Measurements from ENCODE around the gene RFX3.

RFX3 gene

DNA sequence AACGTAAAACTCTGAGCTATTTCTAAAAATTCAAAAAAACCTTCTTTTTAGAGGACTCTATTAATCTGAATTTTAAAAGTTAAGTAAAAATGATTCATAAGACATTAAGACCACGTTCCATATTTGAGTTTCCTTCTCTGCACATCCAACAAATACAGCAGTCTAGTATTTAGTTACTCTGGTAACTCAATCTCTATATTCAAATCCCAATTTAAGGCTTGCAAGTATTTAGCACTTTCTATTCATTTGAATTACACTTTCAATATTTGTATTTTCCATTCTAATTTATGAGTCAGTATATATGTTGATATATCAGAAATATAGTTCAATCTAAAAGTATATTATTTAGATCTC lies 17.7 kb downstream of the RFX3 start:
- H3K9ac ChIP-seq (ENCODE audit: low read length): no peak overlapping the region
- no peak overlapping the region for H3K4me2 ChIP-seq (ENCODE audit: low read depth, low read length)
- no peak overlapping the region for H3K27ac ChIP-seq (ENCODE audit: low read length)
- no peaks in the 10 kb centered on the region for H3K4me1 ChIP-seq (ENCODE audit: low read length)
- no peaks in the 10 kb centered on the region for H3K9me2 ChIP-seq (replicated peaks; ENCODE audit: insufficient read depth, low read length)
- H3K9me3 ChIP-seq (replicated peaks; ENCODE audit: insufficient read depth, low read length): no peaks in the 10 kb centered on the region
- H2AFZ ChIP-seq (ENCODE audit: low read length): no peak overlapping the region
- no peaks in the 10 kb centered on the region for H4K20me1 ChIP-seq (ENCODE audit: insufficient read depth, low read length)
- TF ChIP-seq EZH2phosphoT487 (IDR thresholded peaks at IDR 0.05; ENCODE audit: low read length): no peak
- no peak for TF ChIP-seq CTCF (IDR thresholded peaks at IDR 0.05; ENCODE audit: low read length)
- TF ChIP-seq EZH2 (optimal IDR thresholded peaks at IDR 0.05; ENCODE audit: low read depth, low read length): no peak
- H3F3A ChIP-seq (ENCODE audit: insufficient read depth, low read length): no peaks in the 10 kb centered on the region
- no peak for DNase-seq
- 0 out of 2 replicates have a peak, but pooled peaks cover 4% of the 10 kb centered on the region for H3K79me2 ChIP-seq (ENCODE audit: low read length)
- H3K36me3 ChIP-seq (replicated peaks; ENCODE audit: insufficient read depth, low read length): no peaks in the 10 kb centered on the region
- H3K27me3 ChIP-seq (replicated peaks; ENCODE audit: insufficient read depth, low read length): no peaks in the 10 kb centered on the region
- H3K4me3 ChIP-seq (ENCODE audit: low read length): no peak overlapping the region

- Histone ChIP-seq H3K27me3 (replicated peaks; ENCODE audit: insufficient read depth, low read length) (no peaks in the 10 kb centered on the region), H3K27ac (ENCODE audit: low read length) (no peak overlapping the region), H2AFZ (ENCODE audit: low read length) (no peak overlapping the region), H3K9ac (ENCODE audit: low read length) (no peak overlapping the region), H3F3A (ENCODE audit: insufficient read depth, low read length) (no peaks in the 10 kb centered on the region), H3K9me3 (replicated peaks; ENCODE audit: insufficient read depth, low read length) (no peaks in the 10 kb centered on the region), H4K20me1 (ENCODE audit: insufficient read depth, low read length) (no peaks in the 10 kb centered on the region), H3K79me2 (ENCODE audit: low read length) (0 out of 2 replicates have a peak, but pooled peaks cover under 1% of the 10 kb centered on the region), H3K4me1 (ENCODE audit: low read length) (no peaks in the 10 kb centered on the region), H3K36me3 (replicated peaks; ENCODE audit: insufficient read depth, low read length) (no peaks in the 10 kb centered on the region), H3K9me2 (replicated peaks; ENCODE audit: insufficient read depth, low read length) (no peaks in the 10 kb centered on the region), H3K4me3 (ENCODE audit: low read length) (no peak overlapping the region), H3K4me2 (ENCODE audit: low read depth, low read length) (no peak overlapping the region)
- TF ChIP-seq EZH2phosphoT487 (IDR thresholded peaks at IDR 0.05; ENCODE audit: low read length): no peak
- TF ChIP-seq CTCF (IDR thresholded peaks at IDR 0.05; ENCODE audit: low read length): no peak
- TF ChIP-seq EZH2 (optimal IDR thresholded peaks at IDR 0.05; ENCODE audit: low read depth, low read length): no peak
- no peak for DNase-seq
Measured at GRCh38 chr9:3507395-3508077, 18.3 kb downstream of the RFX3 start.

- Histone ChIP-seq H3K9ac (ENCODE audit: low read length) (no peak overlapping the region), H3K4me2 (ENCODE audit: low read depth, low read length) (no peak overlapping the region), H2AFZ (ENCODE audit: low read length) (no peak overlapping the region), H3K79me2 (ENCODE audit: low read length) (no peaks in the 10 kb centered on the region), H3K27me3 (replicated peaks; ENCODE audit: insufficient read depth, low read length) (no peaks in the 10 kb centered on the region), H3K4me3 (ENCODE audit: low read length) (no peak overlapping the region), H3F3A (ENCODE audit: insufficient read depth, low read length) (no peaks in the 10 kb centered on the region), H3K4me1 (ENCODE audit: low read length) (no peaks in the 10 kb centered on the region), H4K20me1 (ENCODE audit: insufficient read depth, low read length) (no peaks in the 10 kb centered on the region), H3K9me3 (replicated peaks; ENCODE audit: insufficient read depth, low read length) (no peaks in the 10 kb centered on the region), H3K27ac (ENCODE audit: low read length) (no peak overlapping the region), H3K9me2 (replicated peaks; ENCODE audit: insufficient read depth, low read length) (no peaks in the 10 kb centered on the region), H3K36me3 (replicated peaks; ENCODE audit: insufficient read depth, low read length) (no peaks in the 10 kb centered on the region)
- no peak for DNase-seq
- TF ChIP-seq EZH2phosphoT487 (IDR thresholded peaks at IDR 0.05; ENCODE audit: low read length): no peak
Measured at GRCh38 chr9:3506164-3506563, 19.6 kb downstream of the RFX3 start.

Measured in MM.1S (cell line).